ENCODE measurements around the gene CTNNAL1.

The CTNNAL1 gene

GRCh38 chr9:109027176-109027575 is 13.9 kb upstream of the CTNNAL1 start:
- DNase-seq, result no peak

GRCh38 chr9:109026306-109026705 is 13.0 kb upstream of the CTNNAL1 start:
- no peak for DNase-seq

- DNase-seq, result no peak
Observed at GRCh38 chr9:109022873-109023272, 9.6 kb upstream of the CTNNAL1 start.

- DNase-seq, result peak; percentile 50 to 66
Observed at GRCh38 chr9:109020581-109021511, 7.5 kb upstream of the CTNNAL1 start.

- peak in 1 of 2 donors; percentile 24 for DNase-seq
Observed at GRCh38 chr9:109020113-109020512, 6.8 kb upstream of the CTNNAL1 start.

- DNase-seq, result no peak
Observed at GRCh38 chr9:109019420-109019819, 6.1 kb upstream of the CTNNAL1 start.

GRCh38 chr9:109017493-109017892 is 4.2 kb upstream of the CTNNAL1 start:
- DNase-seq, result no peak

GRCh38 chr9:109017061-109017460 is 3.8 kb upstream of the CTNNAL1 start:
- no peak for DNase-seq

GRCh38 chr9:109016132-109016531 is 2.8 kb upstream of the CTNNAL1 start:
- DNase-seq, result no peak

GRCh38 chr9:109014608-109015280 is 1.4 kb upstream of the CTNNAL1 start:
- DNase-seq, result no peak

GRCh38 chr9:109013679-109014607 is 644 bp upstream of the CTNNAL1 start:
- DNase-seq, result no peak

- DNase-seq, result peak; percentile 70 to 71
Observed at GRCh38 chr9:109012009-109012875, 1.1 kb downstream of the CTNNAL1 start.

- peak; percentile 31 to 51 for DNase-seq
Observed at GRCh38 chr9:109011231-109011671, 2.0 kb downstream of the CTNNAL1 start.

- DNase-seq, result peak; percentile 58 to 64
Observed at GRCh38 chr9:109010746-109011145, 2.6 kb downstream of the CTNNAL1 start.

GRCh38 chr9:109005678-109006077 is 7.6 kb downstream of the CTNNAL1 start:
- DNase-seq, result no peak

- no peak for DNase-seq
Observed at GRCh38 chr9:109003116-109003515, 10.2 kb downstream of the CTNNAL1 start.

- DNase-seq, result no peak
Observed at GRCh38 chr9:109002141-109002540, 11.2 kb downstream of the CTNNAL1 start.

GRCh38 chr9:109001275-109001676 is 12.0 kb downstream of the CTNNAL1 start:
- DNase-seq, result no peak

GRCh38 chr9:108997112-108997511 is 16.2 kb downstream of the CTNNAL1 start:
- no peak for DNase-seq

GRCh38 chr9:108996643-108997042 is 16.7 kb downstream of the CTNNAL1 start:
- peak in 1 of 2 donors; percentile 55 for DNase-seq

GRCh38 chr9:108994695-108995094 is 18.6 kb downstream of the CTNNAL1 start:
- peak; percentile 58 to 62 for DNase-seq

GRCh38 chr9:108991479-108991878 is 21.8 kb downstream of the CTNNAL1 start:
- no peak for DNase-seq
